Measurements from ENCODE around the gene HSPA12B. TPM values are rescaled to one million over a fixed set of nuclear protein-coding genes. Genes with fewer than 3 reads are reported as not detected.

HSPA12B gene
- total RNA-seq, 2 experiments from 2014 or later: 0.08 TPM; not detected in 1

GRCh38 chr20:3729378-3729777 lies 3.1 kb upstream of the HSPA12B start:
- H3K27ac Mint-ChIP-seq: no peak overlapping the region

GRCh38 chr20:3729811-3730540 lies 2.5 kb upstream of the HSPA12B start:
- no peak for ATAC-seq (ENCODE audit: poor library complexity)
- POLR2A ChIA-PET: no interaction called here
- no peaks in the 10 kb centered on the region for H3K36me3 Mint-ChIP-seq (ENCODE audit: low read depth)

More at GRCh38 chr20:3729378-3729777, 3.1 kb upstream of the HSPA12B start:
- Mint-ChIP-seq H3K27me3 (peaks cover 69% of the 10 kb centered on the region), H3K4me3 (no peak overlapping the region), H3K36me3 (ENCODE audit: low read depth) (no peaks in the 10 kb centered on the region), H3K9me3 (no peaks in the 10 kb centered on the region), H3K4me1 (ENCODE audit: low read depth) (no peaks in the 10 kb centered on the region)
- no peak overlapping the region for H3K4me3 ChIP-seq (ENCODE audit: low read length)
- no peak overlapping the region for H3K27ac ChIP-seq (ENCODE audit: low read depth in 1 of 2, low read length in 2 of 2)
- H3K36me3 ChIP-seq (ENCODE audit: insufficient read depth, low read length): no peaks in the 10 kb centered on the region
- intact Hi-C loops (cut with DNase I, micrococcal nuclease): no loop called here
- ChIA-PET CTCF (no interaction called here), POLR2A (no interaction called here)
- ATAC-seq (ENCODE audit: poor library complexity) (no peak), DNase-seq (no peak)
- TF ChIP-seq CTCF (IDR thresholded peaks at IDR 0.05): no peak
- H3K9me3 ChIP-seq (ENCODE audit: control insufficient read depth in 1 of 2, insufficient read depth in 1 of 2, low read length in 2 of 2): no peaks in the 10 kb centered on the region
- peaks cover 42 to 48% of the 10 kb centered on the region in 2 experiments for H3K27me3 ChIP-seq (ENCODE audit: control insufficient read depth in 1 of 2, insufficient read depth in 2 of 2, low read length in 2 of 2)
- no peaks in the 10 kb centered on the region for H3K4me1 ChIP-seq (ENCODE audit: insufficient read depth, low read length)

GRCh38 chr20:3730803-3731672 lies 1.4 kb upstream of the HSPA12B start:
- H3K4me3 Mint-ChIP-seq: no peak overlapping the region

More at GRCh38 chr20:3729811-3730540, 2.5 kb upstream of the HSPA12B start:
- no peaks in the 10 kb centered on the region for H3K9me3 ChIP-seq (ENCODE audit: control insufficient read depth in 1 of 2, insufficient read depth in 1 of 2, low read length in 2 of 2)
- Mint-ChIP-seq H3K27me3 (peaks cover 68% of the 10 kb centered on the region), H3K9me3 (no peaks in the 10 kb centered on the region), H3K27ac (no peak overlapping the region), H3K4me1 (ENCODE audit: low read depth) (no peaks in the 10 kb centered on the region), H3K4me3 (no peak overlapping the region)
- no peak overlapping the region for H3K4me3 ChIP-seq (ENCODE audit: low read length)
- intact Hi-C loops (cut with DNase I, micrococcal nuclease): no loop called here
- no peak for TF ChIP-seq CTCF (IDR thresholded peaks at IDR 0.05)
- peaks cover 42 to 48% of the 10 kb centered on the region in 2 experiments for H3K27me3 ChIP-seq (ENCODE audit: control insufficient read depth in 1 of 2, insufficient read depth in 2 of 2, low read length in 2 of 2)
- H3K36me3 ChIP-seq (ENCODE audit: insufficient read depth, low read length): no peaks in the 10 kb centered on the region
- DNase-seq: no peak
- H3K27ac ChIP-seq (ENCODE audit: low read depth in 1 of 2, low read length in 2 of 2): no peak overlapping the region
- CTCF ChIA-PET: no interaction called here
- H3K4me1 ChIP-seq (ENCODE audit: insufficient read depth, low read length): no peaks in the 10 kb centered on the region

More at GRCh38 chr20:3730803-3731672, 1.4 kb upstream of the HSPA12B start:
- CTCF ChIA-PET: interaction anchor here (0.7 kb wide), 1 partner anchor 20 kb away, joined by 3 read pairs; no protein-coding TSS in a partner anchor
- DNase-seq (no peak), ATAC-seq (ENCODE audit: poor library complexity) (no peak)
- Histone ChIP-seq H3K36me3 (ENCODE audit: insufficient read depth, low read length) (no peaks in the 10 kb centered on the region), H3K4me3 (ENCODE audit: low read length) (no peak overlapping the region), H3K4me1 (ENCODE audit: insufficient read depth, low read length) (no peaks in the 10 kb centered on the region), H3K27ac (ENCODE audit: low read depth in 1 of 2, low read length in 2 of 2) (no peak overlapping the region), H3K9me3 (ENCODE audit: control insufficient read depth in 1 of 2, insufficient read depth in 1 of 2, low read length in 2 of 2) (no peaks in the 10 kb centered on the region), H3K27me3 (ENCODE audit: control insufficient read depth in 1 of 2, insufficient read depth in 2 of 2, low read length in 2 of 2) (peaks cover 42 to 48% of the 10 kb centered on the region in 2 experiments)
- TF ChIP-seq CTCF (IDR thresholded peaks at IDR 0.05): no peak
- intact Hi-C loops (cut with DNase I, micrococcal nuclease): no loop called here
- no peaks in the 10 kb centered on the region for H3K9me3 Mint-ChIP-seq
- POLR2A ChIA-PET: no interaction called here
- H3K27ac Mint-ChIP-seq: no peak overlapping the region
- H3K27me3 Mint-ChIP-seq: peaks cover 66% of the 10 kb centered on the region
- no peaks in the 10 kb centered on the region for H3K4me1 Mint-ChIP-seq (ENCODE audit: low read depth)
- no peaks in the 10 kb centered on the region for H3K36me3 Mint-ChIP-seq (ENCODE audit: low read depth)
